Ovary (tissue), 9 donors: ENCODE results near the gene DACT2. TPM values are rescaled to one million over a fixed set of nuclear protein-coding genes. Genes with fewer than 3 reads are reported as not detected.

Source experiments
- DNase-seq, 5 donors: peaks; one replicate each; pipeline ENCODE4 v3.0.0-alpha.2; 2019 to 2020
- H3K27ac ChIP-seq, 2 donors: fragments of 200-600 bp; one replicate each; pipeline versions ENCODE4 v1.5.1 to v1.8.0; 2019 to 2022
- H3K27me3 ChIP-seq: fragments of 200-600 bp; one replicate; pipeline ENCODE4 v1.8.0; 2022
- H3K36me3 ChIP-seq: fragments of 200-600 bp; sonication (generic); one replicate; pipeline ENCODE4 v1.5.1; 2019
- H3K4me1 ChIP-seq: one replicate; pipeline ENCODE4 v1.8.1; 2013; ENCODE audit warnings: mild to moderate bottlenecking, moderate library complexity; ENCODE audit not compliant: insufficient read depth
- H3K4me3 ChIP-seq: fragments of 200-600 bp; sonication (generic); one replicate; pipeline ENCODE4 v1.5.1; 2017
- H3K9me3 ChIP-seq, 2 donors: fragments of 200-600 bp in 1 of 2; sonication (generic) in 1 of 2; one replicate each; pipeline versions ENCODE4 v1.5.1 to v1.8.1; 2013 to 2019; ENCODE audit warnings: mild to moderate bottlenecking in 1 of 2, moderate library complexity in 1 of 2
- EP300 ChIP-seq: sonication (generic); formaldehyde crosslinking; IDR thresholded peaks from one replicate; pipeline ENCODE4 v1.6.1; 2017; ENCODE audit warnings: antibody characterized with exemption
- POLR2A ChIP-seq: fragments of 450-650 bp; IDR thresholded peaks from one replicate; pipeline ENCODE4 v1.6.1; 2017; ENCODE audit warnings: antibody characterized with exemption, mild to moderate bottlenecking, moderate library complexity
- WGBS, 3 donors: extraction: QIAGEN DNeasy Blood & Tissue Kit in 1 of 3; methylation state at CpG; one replicate each; pipeline versions ENCODE4 v1.1.5 to v1.1.7; 2013 to 2017; 5-methylcytosine and 5-hydroxymethylcytosine counted together
- intact Hi-C, 4 donors: fragments of 100-400 bp; cut with DNase I; formaldehyde crosslinking; loops; one replicate each; pipeline versions ENCODE4 v1.11.0 to v1.15.1; 2022 to 2023
- polyA plus RNA-seq, 2 donors: library from polyadenylated mRNA; stranded (reverse); fragments of 200-250 nt in 1 of 2; fragments of 350-450 nt in 1 of 2; fragmentation: Illumina TruSeq in 1 of 2; extraction: RNeasy Lipid Tissue Mini Kit (QIAGEN cat#74804) in 1 of 2; gene quantifications; one replicate each; pipeline ENCODE4 v1.2.3, GENCODE V29; 2013 to 2014
- total RNA-seq, 7 donors: library from RNA; depleted of rRNA in 2 of 7; stranded (reverse); fragments of >200 nt in 2 of 7; fragmentation: NEBNext Ultra II Directional in 3 of 7; extraction: Animal tissue kit (Norgen Biotek cat#: 25700) in 3 of 7; gene quantifications; one replicate each; pipeline versions ENCODE4 v1.1.0 to v1.2.4, GENCODE V29; 2016 to 2023
- TF ChIP-seq, protein P1 (sequence below), 3 donors: fragments of 450-650 bp in 2 of 3; fragments of 200-600 bp in 1 of 3; IDR thresholded peaks; one replicate each; pipeline versions ENCODE4 v1.5.1 to v1.8.0; 2016 to 2022; ENCODE audit warnings: antibody characterized with exemption in 3 of 3, mild to moderate bottlenecking in 1 of 3
- donor health status: DM: no; HTN: no; CAD: no; lungs with moderate emphysema.
- donor health status: DM: no; HTN: no; CAD: no.
- donor health status: Bipolar disorder and iron deficiency.
- donor health status: DM: yes; HTN: yes; CAD: no.
- donor health status: DM: no; HTN: no; CAD: no.
- donor health status: DM: yes; HTN: yes; CAD: no.

Gene DACT2
- total and polyA plus RNA-seq, 9 donors = 0.17 to 4.4 (median 0.71) TPM; not detected in 2

DNA sequence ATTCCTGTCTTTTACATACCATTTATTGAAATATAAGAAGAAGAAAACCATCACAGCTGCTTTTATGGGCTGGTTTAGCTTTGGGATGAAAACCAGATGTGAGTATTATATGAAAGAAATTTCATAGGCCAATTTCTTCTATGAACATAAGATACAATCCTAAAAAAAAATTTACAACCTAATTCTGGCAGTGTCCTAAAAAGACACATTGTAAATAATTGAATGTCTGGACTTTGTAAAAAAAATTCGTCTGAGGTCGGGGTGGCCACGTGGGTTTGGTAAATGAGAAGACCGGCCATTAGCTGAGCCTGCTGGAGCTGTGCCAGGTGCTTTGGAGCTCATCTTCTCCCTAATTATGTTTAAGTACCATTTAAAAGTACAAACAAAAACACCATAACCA, 26.8 kb downstream of the DACT2 start:
- Histone ChIP-seq H3K27me3 (no peaks in the 10 kb centered on the region), H3K36me3 (no peaks in the 10 kb centered on the region), H3K9me3 (no peaks in the 10 kb centered on the region), H3K4me1 (no peaks in the 10 kb centered on the region), H3K4me3 (no peak overlapping the region), H3K27ac (no peak overlapping the region)
- DNase-seq = no peak
- intact Hi-C loops = no loop called here
- TF ChIP-seq, protein P1, sequence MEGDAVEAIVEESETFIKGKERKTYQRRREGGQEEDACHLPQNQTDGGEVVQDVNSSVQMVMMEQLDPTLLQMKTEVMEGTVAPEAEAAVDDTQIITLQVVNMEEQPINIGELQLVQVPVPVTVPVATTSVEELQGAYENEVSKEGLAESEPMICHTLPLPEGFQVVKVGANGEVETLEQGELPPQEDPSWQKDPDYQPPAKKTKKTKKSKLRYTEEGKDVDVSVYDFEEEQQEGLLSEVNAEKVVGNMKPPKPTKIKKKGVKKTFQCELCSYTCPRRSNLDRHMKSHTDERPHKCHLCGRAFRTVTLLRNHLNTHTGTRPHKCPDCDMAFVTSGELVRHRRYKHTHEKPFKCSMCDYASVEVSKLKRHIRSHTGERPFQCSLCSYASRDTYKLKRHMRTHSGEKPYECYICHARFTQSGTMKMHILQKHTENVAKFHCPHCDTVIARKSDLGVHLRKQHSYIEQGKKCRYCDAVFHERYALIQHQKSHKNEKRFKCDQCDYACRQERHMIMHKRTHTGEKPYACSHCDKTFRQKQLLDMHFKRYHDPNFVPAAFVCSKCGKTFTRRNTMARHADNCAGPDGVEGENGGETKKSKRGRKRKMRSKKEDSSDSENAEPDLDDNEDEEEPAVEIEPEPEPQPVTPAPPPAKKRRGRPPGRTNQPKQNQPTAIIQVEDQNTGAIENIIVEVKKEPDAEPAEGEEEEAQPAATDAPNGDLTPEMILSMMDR (IDR thresholded peaks at IDR 0.05) = no peak
- TF ChIP-seq POLR2A (no peak), EP300 (no peak)
- 17 to 31% (median 24%) methylated on average over 4 of the region's 4 CpGs for WGBS, 3 donors

DNA sequence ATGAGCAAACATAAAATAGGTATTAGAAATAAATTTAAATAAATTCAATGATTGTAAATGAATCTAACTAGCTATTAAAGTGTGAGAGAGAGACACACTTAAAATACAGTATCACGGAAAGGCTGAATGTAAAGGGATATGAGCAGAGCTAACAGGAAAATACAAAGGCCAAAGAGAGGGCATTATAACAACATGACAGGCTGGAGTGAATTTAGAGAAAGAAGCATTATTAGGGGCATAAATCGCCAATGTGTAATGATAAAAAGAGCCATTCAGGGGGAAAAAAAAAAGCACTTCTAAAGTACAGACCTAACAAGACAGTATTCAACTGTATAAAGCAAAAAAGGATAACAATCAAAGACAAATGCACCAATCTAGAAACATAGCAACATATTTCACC, 28.1 kb downstream of the DACT2 start:
- TF ChIP-seq, protein P1 (IDR thresholded peaks at IDR 0.05) = no peak
- no peak for TF ChIP-seq POLR2A
- no peak for TF ChIP-seq EP300
- no peak overlapping the region for H3K4me3 ChIP-seq
- intact Hi-C loops = no loop called here
- H3K9me3 ChIP-seq = no peaks in the 10 kb centered on the region
- WGBS, 3 donors = 84 to 88% (median 87%) methylated on average over 2 of the region's 2 CpGs
- H3K27me3 ChIP-seq = no peaks in the 10 kb centered on the region
- no peak for DNase-seq
- no peaks in the 10 kb centered on the region for H3K4me1 ChIP-seq
- H3K36me3 ChIP-seq = no peaks in the 10 kb centered on the region
- H3K27ac ChIP-seq = no peak overlapping the region

DNA sequence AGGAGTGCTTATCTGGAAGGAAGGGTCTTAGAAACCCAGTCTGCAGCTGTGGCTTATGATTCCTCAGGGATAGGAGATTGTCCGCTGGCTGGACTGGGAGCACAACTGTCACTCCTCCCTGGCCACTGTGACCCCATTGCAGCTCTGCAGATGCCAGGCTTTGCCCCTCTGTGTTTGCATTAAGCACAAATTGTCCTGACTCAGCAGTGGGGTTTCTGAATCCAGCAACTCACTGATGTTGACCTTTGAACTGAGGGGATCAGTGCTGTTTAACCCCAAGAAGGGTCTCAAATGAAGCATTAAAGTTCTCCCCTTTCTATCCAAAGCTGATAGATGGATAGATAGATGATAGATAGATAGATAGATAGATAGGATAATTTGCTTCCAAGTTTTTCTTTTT, 29.5 kb downstream of the DACT2 start:
- no peak overlapping the region for H3K4me3 ChIP-seq
- intact Hi-C loops = no loop called here
- WGBS, 3 donors = 92 to 100% (median 93%) methylated on average over 1 of the region's 1 CpG
- no peaks in the 10 kb centered on the region for H3K9me3 ChIP-seq
- no peaks in the 10 kb centered on the region for H3K36me3 ChIP-seq
- DNase-seq = no peak
- no peak overlapping the region for H3K27ac ChIP-seq
- TF ChIP-seq, protein P1 (IDR thresholded peaks at IDR 0.05) = no peak
- TF ChIP-seq EP300 = no peak
- TF ChIP-seq POLR2A = no peak
- no peaks in the 10 kb centered on the region for H3K4me1 ChIP-seq
- H3K27me3 ChIP-seq = no peaks in the 10 kb centered on the region

DNA sequence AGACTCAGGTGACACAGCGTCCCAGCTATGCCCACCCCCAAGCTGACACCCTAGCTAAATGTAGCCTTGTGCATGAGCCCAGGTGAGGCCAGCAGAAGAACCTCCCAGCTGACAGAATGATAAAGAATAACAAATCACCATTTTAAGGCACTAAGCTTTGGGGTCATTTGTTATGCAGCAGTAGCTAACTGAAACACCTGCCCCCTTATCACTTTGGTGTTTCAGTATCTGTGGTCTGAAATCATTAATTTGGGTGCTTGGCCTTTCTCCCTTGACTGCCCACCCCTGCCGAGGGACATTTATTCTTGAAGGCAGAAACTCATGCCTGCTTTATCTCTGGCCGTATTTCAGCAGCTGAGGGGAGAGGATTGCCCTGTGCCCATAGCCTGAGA, 30.0 kb downstream of the DACT2 start:
- no peak overlapping the region for H3K27ac ChIP-seq
- intact Hi-C loops = no loop called here
- no peaks in the 10 kb centered on the region for H3K27me3 ChIP-seq
- no peaks in the 10 kb centered on the region for H3K36me3 ChIP-seq
- 52 to 80% (median 60%) methylated on average over 3 of the region's 3 CpGs for WGBS, 3 donors
- no peak for DNase-seq
- no peaks in the 10 kb centered on the region for H3K4me1 ChIP-seq
- TF ChIP-seq, protein P1 (IDR thresholded peaks at IDR 0.05) = no peak
- TF ChIP-seq POLR2A (no peak), EP300 (no peak)
- no peak overlapping the region for H3K4me3 ChIP-seq
- H3K9me3 ChIP-seq = no peaks in the 10 kb centered on the region
